Subcutaneous abdominal adipose tissue (tissue), 5 donors: ENCODE results near the gene MSI2.

Experiments
- H3K27ac ChIP-seq: one replicate; pipeline ENCODE4 v1.7.0; 2013; ENCODE audit warnings: low read depth, mild to moderate bottlenecking, inconsistent platforms, low read length, moderate library complexity
- H3K27me3 ChIP-seq, 5 donors: one replicate each; pipeline ENCODE4 v1.7.0; 2013; ENCODE audit warnings: low read length in 5 of 5, inconsistent platforms in 1 of 5; ENCODE audit not compliant: control insufficient read depth in 5 of 5, insufficient read depth in 4 of 5
- H3K36me3 ChIP-seq, 5 donors: one replicate each; pipeline ENCODE4 v1.7.0; 2013; ENCODE audit warnings: low read length in 5 of 5; ENCODE audit not compliant: control insufficient read depth in 5 of 5, insufficient read depth in 5 of 5
- H3K4me1 ChIP-seq, 5 donors: one replicate each; pipeline ENCODE4 v1.7.0; 2013; ENCODE audit warnings: low read length in 5 of 5, mild to moderate bottlenecking in 3 of 5, moderate library complexity in 1 of 5; ENCODE audit not compliant: control insufficient read depth in 5 of 5, insufficient read depth in 5 of 5
- H3K4me3 ChIP-seq, 5 donors: one replicate each; pipeline ENCODE4 v1.7.0; 2013; ENCODE audit warnings: low read length in 5 of 5, low read depth in 1 of 5
- H3K9ac ChIP-seq, 5 donors: one replicate each; pipeline ENCODE4 v1.7.0; 2013; ENCODE audit warnings: low read length in 5 of 5, mild to moderate bottlenecking in 4 of 5, moderate library complexity in 3 of 5
- H3K9me3 ChIP-seq, 5 donors: one replicate each; pipeline ENCODE4 v1.7.0; 2013; ENCODE audit warnings: low read length in 5 of 5; ENCODE audit not compliant: control insufficient read depth in 5 of 5
- donor health status: healthy.
- donor health status: healthy.
- donor health status: healthy.
- donor health status: healthy.
- donor health status: healthy.

MSI2 gene

DNA sequence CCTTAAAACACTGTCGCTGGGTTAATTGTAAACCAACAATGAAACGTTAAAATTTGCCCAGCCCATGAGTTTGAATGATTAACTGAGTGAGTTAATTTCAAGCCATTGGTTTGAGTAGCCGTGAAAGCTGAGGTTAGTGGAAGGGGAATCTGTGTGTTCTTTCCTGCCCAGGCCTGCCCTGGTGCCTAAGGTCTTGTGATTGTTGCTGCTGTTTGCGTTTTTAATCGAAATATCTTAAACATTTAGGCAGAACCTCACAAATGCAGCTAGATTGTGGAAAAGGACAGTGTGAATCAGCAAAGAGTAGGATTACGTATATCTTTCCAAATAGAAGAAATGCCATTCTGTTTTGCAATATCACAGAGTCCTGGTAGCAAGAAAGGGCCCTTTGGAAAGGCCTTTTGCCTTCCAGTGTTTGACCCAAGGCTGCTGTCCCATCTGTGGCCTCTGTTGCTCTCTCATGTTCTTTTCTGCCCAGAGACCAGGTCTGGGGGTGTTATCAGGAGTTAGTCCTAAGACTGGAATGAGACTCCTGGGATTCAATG is 113.8 kb downstream of the MSI2 start:
- peak overlapping the region in 2 of 5 donors; percentile 70 to 71 for H3K9ac ChIP-seq
- H3K27me3 ChIP-seq = no peaks in the 10 kb centered on the region
- H3K4me3 ChIP-seq = no peak overlapping the region
- H3K4me1 ChIP-seq = peaks cover 0 to 29% (median 20%) of the 10 kb centered on the region in 5 donors
- H3K36me3 ChIP-seq = no peaks in the 10 kb centered on the region
- H3K9me3 ChIP-seq = peaks cover 0 to 10% (median 8%) of the 10 kb centered on the region in 5 donors
- peak overlapping the region; percentile 82 for H3K27ac ChIP-seq

DNA sequence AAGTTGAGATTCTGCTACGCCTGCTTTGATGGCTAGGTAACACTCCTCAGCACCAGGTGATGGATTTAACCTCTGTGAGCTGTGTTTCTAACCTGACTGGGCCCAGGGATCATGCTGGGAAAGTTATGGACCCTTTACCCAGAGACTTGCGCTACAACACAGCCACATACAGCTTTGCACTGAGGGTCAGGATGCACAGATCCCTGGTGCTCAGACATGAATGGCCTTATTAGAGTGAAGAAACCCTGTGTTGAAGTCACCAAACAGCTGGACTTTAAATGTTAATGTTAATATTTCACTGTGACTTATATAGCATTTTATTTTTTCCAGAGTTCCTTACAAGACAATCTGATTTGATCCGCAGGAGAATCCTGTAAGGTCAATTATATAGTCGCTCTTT is 114.3 kb downstream of the MSI2 start:
- H3K9ac ChIP-seq = peak overlapping the region in 1 of 5 donors; percentile 49
- H3K36me3 ChIP-seq = no peaks in the 10 kb centered on the region
- H3K9me3 ChIP-seq = peaks cover 0 to 10% (median 8%) of the 10 kb centered on the region in 5 donors
- H3K27me3 ChIP-seq = no peaks in the 10 kb centered on the region
- H3K4me1 ChIP-seq = peaks cover 0 to 34% (median 25%) of the 10 kb centered on the region in 5 donors
- H3K4me3 ChIP-seq = no peak overlapping the region
- no peak overlapping the region for H3K27ac ChIP-seq

DNA sequence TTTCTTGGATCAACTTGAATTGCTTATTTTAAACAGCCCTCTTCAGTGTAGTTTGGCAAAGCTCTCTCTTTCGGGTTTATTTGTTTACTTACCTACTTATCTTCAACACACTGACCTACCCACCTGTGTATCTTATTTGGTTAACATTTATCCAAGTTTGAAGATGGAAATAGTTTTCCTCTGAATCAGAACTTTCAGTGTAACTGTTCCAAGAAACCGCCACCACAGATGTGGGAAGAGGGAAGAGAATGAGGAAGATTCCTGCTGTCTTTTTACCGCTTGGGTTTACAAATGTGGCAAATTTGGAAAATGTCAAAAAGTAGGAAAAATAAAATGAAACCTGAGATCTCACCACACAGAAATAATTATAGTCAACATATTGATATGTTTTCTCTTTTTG is 115.8 kb downstream of the MSI2 start:
- H3K9me3 ChIP-seq = peaks cover 0 to 10% (median 8%) of the 10 kb centered on the region in 5 donors
- H3K27ac ChIP-seq = no peak overlapping the region
- no peak overlapping the region for H3K4me3 ChIP-seq
- no peaks in the 10 kb centered on the region for H3K27me3 ChIP-seq
- H3K36me3 ChIP-seq = no peaks in the 10 kb centered on the region
- H3K9ac ChIP-seq = no peak overlapping the region
- peaks cover 0 to 25% (median 17%) of the 10 kb centered on the region in 5 donors for H3K4me1 ChIP-seq

DNA sequence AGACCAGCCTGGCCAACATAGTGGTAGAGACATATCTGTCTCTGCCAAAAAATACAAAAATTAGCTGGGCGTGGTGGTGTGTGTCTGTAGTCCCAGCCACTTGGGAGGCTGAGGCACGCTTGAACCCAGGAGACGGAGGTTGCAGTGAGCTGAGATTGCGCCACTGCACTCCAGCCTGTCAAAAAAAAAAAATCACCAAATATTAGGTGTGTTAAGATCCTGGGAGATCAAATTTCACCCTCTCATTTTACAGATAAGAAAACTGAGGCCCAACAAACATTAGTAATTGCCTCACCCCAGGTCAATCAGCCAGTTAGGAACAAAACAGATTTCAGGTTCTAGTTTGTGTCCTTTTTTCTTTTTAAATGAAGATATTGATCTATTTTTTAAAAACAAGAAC is 116.7 kb downstream of the MSI2 start:
- Histone ChIP-seq H3K4me1 (peaks cover 0 to 25% (median 17%) of the 10 kb centered on the region in 5 donors), H3K27ac (no peak overlapping the region)

DNA sequence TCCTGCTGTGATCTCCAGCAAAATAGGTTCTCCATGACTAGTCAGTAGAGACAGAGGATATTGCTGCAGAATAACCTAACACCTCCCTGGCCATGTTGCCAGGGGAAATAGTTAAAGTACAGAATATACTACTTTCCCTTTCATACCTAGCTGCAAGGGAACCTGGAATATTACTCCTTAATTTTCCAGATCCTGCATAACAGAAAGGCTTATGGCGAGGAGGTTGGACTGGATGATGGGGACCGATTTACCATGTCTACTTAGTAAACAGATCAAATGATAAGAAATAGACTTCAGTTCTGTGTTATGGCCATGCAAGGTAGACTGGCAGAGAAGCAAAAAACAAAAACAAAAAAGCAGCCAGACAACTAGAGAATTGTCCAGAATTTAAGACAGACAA is 117.4 kb downstream of the MSI2 start:
- peaks cover 0 to 10% (median 8%) of the 10 kb centered on the region in 5 donors for H3K9me3 ChIP-seq
- no peak overlapping the region for H3K4me3 ChIP-seq
- H3K36me3 ChIP-seq = no peaks in the 10 kb centered on the region
- H3K9ac ChIP-seq = no peak overlapping the region
- no peak overlapping the region for H3K27ac ChIP-seq
- H3K27me3 ChIP-seq = no peaks in the 10 kb centered on the region
- H3K4me1 ChIP-seq = peaks cover 0 to 25% (median 17%) of the 10 kb centered on the region in 5 donors

More for the DNA sequence above, 116.7 kb downstream of the MSI2 start:
- Histone ChIP-seq H3K27me3 (no peaks in the 10 kb centered on the region), H3K4me3 (no peak overlapping the region), H3K9me3 (peaks cover 0 to 10% (median 8%) of the 10 kb centered on the region in 5 donors), H3K9ac (no peak overlapping the region), H3K36me3 (no peaks in the 10 kb centered on the region)

DNA sequence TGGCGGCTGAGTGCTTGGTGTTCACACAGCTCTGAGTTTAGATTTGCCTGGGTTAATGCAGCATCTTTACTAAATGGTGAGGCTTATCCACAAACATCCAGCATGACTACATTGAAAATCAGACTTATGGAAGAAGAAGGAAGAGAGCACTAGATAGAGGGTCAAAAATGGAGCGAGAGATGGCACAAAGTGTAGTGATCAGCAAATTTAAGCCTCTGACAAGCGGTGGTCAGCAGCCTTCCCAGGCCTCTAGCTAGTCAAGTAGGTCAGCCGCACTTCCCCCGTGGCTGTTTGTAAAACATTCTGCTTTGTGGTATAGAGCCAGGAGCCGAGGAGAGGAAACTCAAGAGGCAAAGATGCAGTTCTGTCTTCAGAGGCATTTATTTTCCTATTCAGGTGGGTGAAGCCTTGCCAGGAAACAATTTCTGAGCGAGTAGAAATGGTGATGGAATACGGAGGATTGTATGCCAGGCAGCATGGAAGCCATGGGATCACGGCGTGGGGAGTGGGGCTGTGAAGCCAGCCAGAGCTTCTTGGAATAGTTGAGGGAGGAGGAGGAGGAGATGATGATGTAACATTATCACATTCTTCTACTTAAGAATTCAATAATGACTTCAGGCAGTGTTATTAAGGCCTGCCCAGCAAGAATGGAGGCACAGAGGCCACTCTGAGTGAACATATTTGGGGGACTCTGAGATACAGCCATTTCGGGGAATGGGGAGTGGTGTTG is 118.9 kb downstream of the MSI2 start:
- Histone ChIP-seq H3K4me3 (no peak overlapping the region), H3K9me3 (peaks cover 0 to 10% (median 8%) of the 10 kb centered on the region in 5 donors), H3K36me3 (no peaks in the 10 kb centered on the region), H3K9ac (no peak overlapping the region), H3K4me1 (peaks cover 0 to 17% (median 8%) of the 10 kb centered on the region in 5 donors), H3K27me3 (no peaks in the 10 kb centered on the region), H3K27ac (no peak overlapping the region)

DNA sequence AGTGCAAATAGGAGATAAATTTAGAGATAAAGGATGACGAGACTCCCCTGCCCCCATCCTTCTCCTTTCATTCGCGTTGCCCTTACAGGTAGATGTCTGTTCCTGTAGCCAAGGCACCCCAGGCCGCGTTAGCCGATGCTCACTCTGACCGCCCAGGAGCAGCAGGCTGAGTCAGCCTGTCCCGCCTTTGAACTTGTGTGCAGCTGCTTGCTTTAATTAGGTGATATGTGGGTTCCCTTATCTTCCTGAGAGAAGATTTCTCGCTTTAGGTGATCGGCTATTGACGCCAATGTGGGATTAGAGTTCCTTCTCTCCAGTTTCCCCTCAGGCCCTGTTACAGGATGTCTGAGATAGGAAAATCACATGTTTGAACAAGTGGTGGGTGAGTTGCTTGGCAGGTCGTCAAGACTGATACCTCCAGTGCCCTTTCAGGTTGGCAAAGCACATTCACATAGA is 119.5 kb downstream of the MSI2 start:
- H3K36me3 ChIP-seq = no peaks in the 10 kb centered on the region
- peaks cover 0 to 10% (median 8%) of the 10 kb centered on the region in 5 donors for H3K9me3 ChIP-seq
- H3K27me3 ChIP-seq = no peaks in the 10 kb centered on the region
- H3K4me3 ChIP-seq = no peak overlapping the region
- H3K9ac ChIP-seq = no peak overlapping the region
- peaks cover 0 to 15% (median 8%) of the 10 kb centered on the region in 5 donors for H3K4me1 ChIP-seq
- no peak overlapping the region for H3K27ac ChIP-seq

DNA sequence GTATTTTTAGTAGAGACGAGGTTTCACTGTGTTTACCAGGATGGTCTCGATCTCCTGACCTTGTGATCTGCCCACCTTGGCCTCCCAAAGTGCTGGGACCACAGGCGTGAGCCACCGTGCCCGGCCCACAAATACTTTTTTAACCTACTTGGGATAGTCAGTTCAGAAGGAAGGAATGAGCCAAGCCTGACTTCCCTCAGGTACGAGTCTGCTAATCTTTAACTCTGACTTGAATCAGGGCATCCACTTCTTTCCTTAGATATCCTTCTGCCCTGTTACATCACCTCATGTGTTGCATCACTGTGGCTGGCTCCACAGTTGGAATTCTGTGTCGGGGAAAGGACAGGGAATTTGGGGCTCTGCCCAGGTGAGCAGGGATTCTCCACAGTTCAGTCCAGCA is 120.8 kb downstream of the MSI2 start:
- peaks cover 0 to 15% (median 8%) of the 10 kb centered on the region in 5 donors for H3K4me1 ChIP-seq
- H3K36me3 ChIP-seq = no peaks in the 10 kb centered on the region
- no peaks in the 10 kb centered on the region for H3K27me3 ChIP-seq
- no peak overlapping the region for H3K27ac ChIP-seq
- H3K9ac ChIP-seq = no peak overlapping the region
- H3K9me3 ChIP-seq = peaks cover 0 to 10% (median 8%) of the 10 kb centered on the region in 5 donors
- H3K4me3 ChIP-seq = no peak overlapping the region

DNA sequence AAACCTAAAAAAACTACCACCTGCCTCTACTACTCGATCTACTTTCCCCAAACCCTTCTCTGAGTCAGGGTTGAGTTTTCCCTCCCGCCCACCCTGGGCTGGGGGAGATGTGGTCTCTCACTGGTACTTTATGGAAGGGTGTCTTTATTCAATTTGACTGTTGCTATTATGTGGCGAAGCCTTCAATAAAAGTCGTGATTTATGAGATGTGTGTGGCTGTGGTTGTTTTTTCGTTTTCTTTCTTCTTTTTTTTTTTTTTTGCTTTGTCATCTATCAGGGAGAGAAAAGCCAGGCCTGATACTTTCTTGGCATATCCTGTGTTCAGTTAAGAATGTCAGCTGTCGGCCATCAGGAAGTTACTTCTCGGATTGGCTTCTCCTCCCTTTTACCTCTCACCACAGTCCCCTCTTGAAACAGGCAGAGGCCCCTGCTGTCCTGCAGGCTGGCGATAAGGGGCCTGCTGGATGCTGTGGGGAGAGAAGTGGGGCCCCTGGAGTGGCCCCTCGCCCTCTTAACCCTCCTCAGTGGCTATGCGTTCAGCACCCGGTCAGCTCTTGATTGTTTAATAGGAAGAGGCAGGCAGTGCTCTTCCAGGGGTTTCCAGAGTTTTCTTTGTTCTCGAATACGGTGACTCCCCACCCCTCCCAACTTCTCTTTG is 123.0 kb downstream of the MSI2 start:
- Histone ChIP-seq H3K27me3 (no peaks in the 10 kb centered on the region), H3K4me3 (no peak overlapping the region), H3K4me1 (peaks cover 0 to 15% (median 8%) of the 10 kb centered on the region in 5 donors), H3K9me3 (peaks cover 0 to 7% (median 6%) of the 10 kb centered on the region in 5 donors), H3K36me3 (no peaks in the 10 kb centered on the region), H3K9ac (no peak overlapping the region), H3K27ac (no peak overlapping the region)
